Ammon's horn (tissue), 1 donor: Measurements from ENCODE around the gene CUEDC1.

Experiments
- DNase-seq: peaks from one replicate; pipeline ENCODE4 v3.0.0-alpha.2; 2016; ENCODE audit warnings: low spot score

Gene CUEDC1

DNA sequence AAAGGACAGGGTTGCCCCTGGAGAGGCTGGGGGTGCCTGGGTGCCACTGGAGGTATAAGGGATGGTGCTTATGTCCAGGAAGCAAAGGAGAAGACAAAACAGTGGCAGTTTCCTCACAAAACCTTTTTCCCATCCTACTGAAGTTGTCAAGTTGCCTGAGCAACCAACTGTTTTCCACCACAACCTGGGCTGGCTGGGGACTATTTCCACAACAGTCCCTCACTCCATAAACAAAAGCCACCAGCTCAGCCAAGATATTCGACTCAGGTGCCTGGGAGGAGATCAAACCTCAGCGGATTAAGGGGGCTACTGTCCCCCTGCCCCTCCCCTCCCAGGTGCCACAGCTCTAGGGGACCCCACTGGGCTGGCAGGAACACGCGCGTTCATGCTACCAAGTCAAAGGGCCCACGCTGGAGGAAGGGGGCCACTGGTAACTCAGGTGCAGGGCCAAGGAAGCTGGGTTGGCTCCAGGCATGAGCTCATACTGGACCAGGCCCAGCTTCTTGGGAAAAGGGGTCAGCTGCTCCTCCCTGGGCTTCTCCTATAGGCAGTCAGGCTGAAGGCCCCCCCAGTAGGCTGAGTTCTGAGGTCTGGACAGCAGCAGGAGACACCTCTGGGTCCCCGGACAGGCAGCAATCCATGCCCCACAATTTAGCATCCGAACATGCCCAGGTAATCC is 59.7 kb downstream of the CUEDC1 start:
- no peak for DNase-seq

DNA sequence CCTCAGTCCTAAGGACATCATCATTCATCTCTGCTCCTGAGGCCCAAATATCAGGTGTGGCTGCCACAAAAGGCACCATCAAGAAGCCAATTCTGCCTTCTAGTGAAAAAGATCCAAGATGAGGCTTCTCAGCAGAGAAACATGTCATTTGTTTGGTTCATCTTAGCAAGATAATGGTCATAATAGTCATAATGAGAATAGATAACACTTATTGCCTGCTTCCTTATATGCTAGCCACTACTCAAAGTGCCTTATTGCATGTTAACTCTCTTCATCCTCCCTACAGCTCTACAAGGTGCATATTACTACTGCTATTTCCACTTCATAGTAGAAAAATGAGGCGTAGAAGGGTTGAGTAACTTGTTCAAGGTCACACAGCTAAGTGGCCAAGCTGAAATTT is 60.4 kb downstream of the CUEDC1 start:
- DNase-seq: no peak

DNA sequence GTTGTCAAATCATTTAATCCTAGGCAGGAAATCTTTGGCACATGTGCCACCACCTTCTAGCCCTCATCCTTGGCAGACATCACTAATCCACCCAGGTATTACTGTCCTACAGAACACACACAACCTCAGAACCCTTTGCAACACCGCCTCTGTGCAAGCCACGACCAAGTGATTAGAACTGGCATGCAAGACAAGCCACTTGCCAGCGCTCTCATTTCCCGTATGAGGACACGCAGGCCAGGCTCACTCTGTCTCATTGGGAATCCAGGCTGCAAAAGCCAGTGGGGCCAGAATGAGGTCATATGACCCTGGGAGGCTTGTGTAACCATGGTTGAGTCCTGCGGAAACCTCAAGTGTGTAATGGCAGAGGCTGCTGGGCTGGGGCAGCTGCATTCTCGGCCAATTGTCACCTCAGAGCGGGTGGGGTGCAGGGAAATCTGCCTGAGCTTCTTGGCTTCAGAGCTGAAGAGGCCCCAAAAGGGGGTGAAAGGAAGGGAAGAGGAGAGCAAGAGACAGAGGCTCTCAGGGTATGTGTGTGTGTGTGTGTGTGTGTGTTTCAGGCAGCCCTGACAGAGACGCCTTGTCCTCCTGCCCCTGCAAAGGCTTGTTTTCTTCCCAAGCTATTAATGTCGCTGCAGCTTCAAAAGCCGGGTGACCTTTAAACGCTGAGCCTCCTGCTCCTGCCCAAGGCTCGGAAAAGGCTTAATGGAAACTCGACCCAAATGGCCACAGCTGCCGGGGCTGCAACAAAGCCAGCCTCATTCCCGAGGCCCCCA is 62.2 kb downstream of the CUEDC1 start:
- peak; percentile 93 for DNase-seq

DNA sequence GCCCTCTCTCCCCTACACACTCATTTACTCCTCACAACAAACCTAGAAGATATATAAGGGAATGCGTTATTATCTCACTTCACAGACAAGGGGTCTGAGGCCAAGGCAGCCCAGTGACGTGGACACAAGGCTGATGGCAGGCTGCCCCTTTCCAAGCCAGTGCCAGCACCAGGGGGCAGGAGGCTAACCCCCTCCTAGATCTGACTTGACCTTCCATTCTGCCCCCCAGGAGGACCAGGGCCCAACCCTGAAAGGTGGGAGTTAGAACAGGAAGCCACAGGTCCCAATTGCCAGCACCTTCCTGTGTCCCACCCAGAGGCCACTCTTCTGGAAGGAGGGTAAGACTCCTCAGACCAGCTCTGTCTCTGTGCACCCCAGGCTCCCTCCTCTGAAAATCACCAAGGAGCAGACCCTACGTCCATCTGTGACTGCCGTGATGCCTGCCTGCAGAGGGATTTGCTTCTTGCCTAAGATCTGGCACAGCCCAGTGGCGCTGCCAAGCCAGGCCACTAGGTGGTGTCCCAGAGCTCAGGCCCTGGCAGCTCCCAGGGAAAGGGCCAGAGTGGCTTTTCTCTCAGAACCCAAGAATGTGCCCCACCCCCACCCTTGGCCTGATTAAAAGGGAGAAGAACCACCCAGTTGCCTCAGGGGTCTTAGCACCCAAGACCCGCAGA is 62.9 kb downstream of the CUEDC1 start:
- peak; percentile 86 for DNase-seq

DNA sequence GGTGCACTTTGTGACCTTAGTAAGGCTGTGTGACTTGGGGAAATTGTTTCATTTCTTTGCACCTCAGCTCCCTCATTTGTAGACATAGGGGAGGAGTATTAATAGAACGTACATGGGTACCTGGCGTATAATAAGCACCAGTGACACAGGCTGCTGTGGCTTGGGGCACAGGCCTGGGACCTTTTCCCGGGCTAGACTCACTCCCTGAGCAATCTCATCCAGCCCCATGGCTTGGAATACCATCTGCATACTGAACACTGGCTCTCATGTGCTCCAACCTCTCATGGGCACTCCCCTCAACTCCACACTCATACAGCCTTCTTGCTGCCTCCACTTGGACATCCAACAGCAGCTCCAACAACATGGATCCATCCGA is 64.4 kb downstream of the CUEDC1 start:
- no peak for DNase-seq

DNA sequence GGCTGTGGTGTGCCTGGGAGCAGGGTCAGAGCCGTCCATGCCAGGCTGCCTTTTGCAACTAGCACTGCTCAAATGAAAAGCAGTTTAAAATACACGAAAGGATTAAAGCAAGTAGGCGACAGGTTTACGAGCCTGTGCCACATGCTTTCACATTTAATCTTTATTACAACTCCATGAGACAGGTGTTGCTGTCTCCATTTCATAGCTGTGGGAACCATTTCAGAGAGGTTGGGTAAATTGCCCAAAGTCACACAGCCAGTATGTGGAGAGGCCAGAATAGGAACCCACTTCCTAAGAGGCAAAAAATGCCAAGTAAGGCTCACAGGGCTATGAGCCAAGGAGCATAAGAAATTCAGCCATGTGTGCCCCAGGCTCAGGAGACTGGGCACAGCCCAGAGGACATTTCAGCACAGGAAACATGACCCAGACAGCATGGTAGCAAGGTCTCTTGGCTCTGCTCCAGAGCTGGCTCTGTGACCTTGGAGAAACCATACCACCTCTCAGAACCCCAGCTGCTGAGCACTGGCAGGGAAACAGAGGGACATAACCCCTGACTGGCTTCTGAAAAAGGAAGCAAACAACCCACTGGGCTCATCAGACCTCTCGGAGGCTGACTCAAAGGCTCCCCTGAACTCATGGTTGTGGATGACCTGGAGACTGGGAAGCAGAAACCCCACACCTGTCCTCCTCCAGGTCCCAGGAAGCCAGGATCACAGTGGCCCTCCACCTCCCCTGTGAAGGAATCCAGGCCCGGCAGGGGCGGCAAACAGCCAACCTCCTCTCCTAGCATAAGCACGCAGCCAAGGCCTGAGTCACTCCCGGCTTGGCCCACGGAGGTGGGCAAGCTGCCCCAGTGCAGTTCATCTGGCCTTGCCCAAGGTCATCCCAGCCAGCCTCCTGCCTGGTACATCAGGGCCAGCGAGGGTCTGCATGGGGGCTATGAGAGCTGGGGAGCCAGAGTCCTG is 65.0 kb downstream of the CUEDC1 start:
- DNase-seq: no peak

DNA sequence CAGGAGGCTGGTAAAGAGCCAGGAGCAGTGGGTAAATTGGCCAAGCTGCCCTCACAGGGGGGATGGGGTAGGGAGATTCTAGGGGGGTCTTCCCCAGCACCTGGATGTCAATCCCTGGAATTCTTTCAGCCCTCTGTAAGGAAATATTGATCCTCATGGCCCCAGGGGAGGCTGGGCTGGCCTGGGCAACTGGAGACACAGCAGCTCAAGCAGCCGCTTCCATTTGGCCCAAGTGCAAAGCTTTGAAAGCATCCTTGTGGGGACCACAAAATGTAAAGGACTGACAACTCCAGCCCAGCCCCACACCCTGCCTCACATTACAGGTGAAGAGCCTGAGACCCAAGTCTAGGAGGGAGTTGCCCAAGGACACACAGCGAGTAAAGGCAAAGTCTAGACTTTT is 66.0 kb downstream of the CUEDC1 start:
- DNase-seq: no peak

DNA sequence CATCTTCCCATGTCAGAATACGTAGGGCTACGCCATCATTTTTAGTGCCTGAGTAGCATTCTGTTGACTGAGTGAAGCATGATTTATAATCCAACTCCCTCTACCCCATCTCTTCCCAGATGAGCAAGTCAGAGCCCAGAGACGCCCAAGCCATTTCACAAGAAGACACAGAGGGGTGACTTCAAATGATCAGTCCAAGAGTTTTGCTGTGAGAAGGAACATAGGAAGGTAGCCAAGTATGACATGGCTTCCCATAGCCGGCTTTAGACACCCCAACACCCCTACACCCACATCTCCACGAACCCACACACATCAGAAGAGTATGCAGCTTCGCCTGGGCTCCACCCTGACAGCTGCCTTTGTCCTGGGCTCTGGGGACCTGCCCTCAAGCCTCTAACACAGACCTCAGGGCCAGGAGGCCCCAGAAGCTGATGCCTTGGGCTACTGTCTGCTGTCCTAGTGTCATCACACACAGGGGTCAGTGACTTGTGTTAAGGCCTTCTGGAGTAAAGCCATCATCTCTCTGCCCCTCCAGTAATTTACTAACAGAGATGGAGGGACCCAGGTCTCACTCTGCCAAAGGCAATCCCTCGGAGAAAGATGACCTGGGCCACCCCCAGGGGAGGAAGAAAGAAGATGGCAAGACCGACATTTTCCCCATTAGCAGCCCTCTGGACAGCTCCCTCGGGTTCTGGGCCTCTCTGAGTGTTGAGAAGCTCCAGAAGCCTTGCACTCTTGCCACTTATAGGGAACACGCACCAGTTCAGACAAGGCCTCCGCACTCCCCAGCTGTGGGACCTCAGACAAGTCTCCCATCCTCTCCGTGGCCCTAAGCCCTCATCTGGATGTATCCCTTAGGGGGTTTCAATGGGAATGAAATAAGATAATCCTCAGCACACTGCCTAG is 66.6 kb downstream of the CUEDC1 start:
- DNase-seq: no peak

DNA sequence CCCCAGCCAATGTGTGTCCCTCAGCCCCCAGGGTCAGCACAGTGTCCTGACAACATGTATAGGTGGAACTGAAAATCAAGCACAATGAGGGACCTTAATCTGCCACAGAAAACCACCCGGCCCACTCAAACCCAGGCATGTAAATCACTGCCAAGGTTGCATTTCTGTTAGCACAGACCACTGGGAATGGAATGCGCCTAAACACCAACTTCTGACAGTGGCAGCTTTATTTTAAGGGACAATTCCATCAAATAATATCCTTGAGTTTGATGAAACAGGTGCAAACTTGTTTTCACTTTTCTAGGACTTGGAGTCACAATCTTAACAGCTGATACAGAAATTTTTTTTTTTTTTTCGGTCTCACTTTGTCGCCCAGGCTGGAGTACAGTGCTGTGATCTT is 68.1 kb downstream of the CUEDC1 start:
- no peak for DNase-seq

DNA sequence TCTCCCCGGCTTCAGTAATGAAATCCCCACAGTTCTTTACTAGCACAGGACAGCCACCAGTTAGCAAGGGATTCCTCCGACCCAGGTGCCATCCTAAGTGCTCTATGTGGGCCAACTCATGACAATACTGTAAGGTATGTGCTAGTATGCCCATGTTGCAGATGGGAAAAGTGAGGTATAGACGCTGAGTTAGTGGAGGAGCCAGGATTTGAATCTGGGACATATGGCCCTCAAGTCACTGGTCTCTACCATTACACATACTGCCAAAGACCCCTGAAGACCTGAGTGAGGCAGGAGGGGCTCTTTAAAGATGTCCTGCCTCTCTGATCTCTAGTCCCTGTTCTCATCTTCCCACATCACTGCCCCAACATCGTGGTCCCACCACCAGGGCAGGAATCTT is 69.2 kb downstream of the CUEDC1 start:
- no peak for DNase-seq

DNA sequence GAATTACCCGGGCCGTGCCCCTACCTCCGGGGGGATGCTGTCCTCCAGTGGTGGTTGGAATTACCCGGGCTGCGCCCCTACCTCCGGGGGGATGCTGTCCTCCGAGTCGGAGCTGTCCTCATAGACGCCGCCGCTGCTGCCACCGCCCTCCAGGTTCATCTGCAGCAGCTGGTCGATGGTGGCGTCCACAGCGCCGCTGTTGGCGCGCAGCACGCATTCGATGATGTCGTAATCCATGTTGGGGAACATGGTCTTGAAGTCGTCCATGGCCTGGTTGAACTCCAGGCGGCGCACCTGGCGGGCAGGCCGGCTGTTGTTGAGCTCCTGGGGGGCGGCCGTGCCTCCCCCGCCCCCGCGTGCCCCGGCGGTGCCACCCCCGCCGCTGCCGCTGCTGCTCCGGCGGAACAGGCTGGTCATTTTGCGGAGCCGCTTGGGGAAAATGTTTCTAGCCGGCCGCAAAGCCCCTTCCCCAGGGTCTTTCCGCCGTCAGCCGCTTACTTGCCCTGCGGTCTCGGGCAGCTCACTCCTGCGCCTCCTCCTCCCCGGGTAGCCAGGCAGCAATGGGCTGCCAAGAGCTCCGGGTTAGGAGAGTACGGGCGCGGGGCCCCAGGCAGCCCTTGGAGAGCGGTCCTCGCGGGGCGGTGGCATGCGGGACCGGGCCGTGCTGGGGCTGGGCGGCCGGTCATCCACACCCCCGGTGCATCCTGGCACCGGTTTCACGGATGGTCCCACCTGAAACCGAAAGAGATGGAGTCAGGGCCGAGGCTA is 69.9 kb downstream of the CUEDC1 start:
- DNase-seq: no peak

DNA sequence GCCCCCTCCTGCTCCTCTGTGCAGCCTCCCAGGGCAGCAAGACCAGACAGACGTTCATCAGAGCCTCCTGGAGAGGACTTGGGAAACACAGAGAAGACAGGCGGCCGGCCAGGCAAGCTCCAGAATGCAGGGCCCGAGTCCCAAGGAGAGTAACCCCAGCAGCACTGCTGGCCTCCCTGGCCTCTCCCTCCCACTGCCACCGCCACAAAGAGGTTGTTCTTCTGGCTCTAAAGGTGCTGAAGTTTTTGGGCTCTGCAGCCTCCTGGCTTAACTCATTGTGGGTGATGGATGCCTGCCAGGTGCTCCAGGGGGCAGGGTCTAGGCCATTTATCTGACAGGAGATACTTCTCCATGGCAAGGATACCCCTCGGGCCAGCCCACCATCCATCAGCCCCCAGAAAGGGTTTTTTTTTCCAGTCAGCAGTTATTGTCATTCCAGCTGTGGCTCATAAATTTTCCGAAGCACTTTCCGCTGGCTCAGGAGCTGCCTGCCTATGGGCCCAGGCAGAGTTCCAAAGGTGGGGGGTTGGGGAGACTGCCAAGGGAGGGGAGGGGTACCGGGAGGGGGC is 73.3 kb downstream of the CUEDC1 start:
- DNase-seq: no peak

DNA sequence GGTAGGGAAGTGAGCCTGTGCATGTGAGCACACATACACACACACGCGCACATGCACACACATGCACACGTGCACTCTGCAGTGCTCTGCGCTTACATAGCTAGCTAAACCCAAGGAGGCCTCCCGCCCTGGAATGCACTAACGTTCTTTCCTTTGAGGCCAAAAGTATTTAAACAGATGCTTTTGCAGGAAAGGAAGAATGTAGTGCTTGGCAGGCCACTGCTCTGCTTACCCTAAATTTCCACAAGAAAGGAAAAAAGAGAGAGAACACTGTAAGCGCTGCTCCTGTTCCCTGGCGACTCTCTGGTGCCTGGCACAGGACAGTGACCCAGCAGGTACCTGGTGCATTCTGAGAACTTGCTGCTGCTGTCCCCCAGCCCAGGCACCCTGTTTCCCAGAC is 74.1 kb downstream of the CUEDC1 start:
- no peak for DNase-seq

DNA sequence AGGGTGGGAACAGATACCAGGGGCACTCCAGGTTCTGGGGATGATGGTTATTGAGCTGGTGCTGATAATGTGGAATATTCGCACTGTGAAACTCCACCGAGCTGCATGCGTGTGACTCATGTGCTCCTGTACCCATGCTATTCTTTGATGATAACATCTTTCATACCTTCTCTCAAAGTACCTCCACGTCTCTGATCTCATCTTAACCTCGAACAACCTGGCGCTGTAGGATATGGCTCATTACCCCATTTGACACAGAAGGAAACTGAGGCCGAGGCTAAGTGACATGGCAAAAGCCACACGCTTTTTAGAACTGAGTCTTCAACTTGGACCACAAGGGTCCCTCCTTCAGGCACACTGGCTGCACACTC is 75.1 kb downstream of the CUEDC1 start:
- DNase-seq: no peak

DNA sequence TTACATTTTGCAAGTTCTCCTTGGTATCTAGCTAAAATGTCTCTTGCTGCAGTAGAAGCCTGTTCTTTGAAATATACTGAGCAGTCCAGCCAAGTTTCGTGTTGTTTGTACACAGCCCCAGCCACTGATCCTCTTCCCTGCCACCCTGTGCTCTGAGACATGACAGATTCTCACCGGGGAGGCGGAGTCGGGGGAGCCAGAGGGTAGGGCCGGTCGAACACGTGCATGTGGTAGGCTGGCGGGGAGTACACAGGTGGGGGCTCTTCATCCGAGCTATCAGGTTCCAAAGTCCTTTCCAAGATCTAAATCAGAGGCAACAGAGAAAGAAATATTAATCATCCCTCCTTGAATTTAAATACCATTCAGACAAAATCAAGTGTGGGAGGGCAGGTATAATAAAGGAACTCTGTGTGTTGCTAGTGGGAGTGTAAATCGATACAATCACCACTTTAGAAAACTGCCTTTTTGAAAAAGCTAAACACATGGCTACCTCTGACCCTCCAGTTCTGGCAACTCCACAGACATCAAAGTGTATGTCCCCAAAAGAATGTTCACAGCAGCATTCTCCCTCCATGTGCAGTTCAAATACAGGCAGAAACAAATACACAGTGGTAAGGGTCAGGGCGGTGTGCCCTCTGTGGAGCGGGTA is 75.7 kb downstream of the CUEDC1 start:
- no peak for DNase-seq

DNA sequence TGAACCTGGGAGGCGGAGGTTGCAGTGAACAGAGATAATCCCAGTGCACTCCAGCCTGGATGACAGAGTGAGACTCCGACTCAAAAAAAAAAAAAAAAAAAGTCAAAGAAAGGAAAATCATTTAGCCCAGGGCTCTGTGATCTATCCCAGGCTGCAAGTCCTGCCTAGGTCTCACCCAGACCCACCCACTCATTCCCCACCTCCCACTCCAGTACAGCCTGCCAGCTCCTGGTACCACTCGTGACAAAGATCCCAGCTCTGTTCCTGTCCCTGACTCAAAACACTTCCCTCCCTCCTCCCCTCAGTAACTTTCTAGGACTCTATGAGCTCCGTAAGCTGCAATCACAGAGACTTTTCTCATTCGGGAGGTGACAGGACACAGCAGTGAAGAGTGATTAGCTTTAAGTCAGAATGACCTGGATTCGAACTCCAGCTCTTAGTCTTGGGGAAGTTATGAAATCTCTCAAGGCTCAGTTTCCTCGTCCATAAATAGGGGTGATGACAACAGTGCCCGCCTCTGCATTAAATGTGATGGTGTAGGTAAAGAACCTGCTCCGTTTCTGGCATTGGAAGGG is 77.3 kb downstream of the CUEDC1 start:
- no peak for DNase-seq

DNA sequence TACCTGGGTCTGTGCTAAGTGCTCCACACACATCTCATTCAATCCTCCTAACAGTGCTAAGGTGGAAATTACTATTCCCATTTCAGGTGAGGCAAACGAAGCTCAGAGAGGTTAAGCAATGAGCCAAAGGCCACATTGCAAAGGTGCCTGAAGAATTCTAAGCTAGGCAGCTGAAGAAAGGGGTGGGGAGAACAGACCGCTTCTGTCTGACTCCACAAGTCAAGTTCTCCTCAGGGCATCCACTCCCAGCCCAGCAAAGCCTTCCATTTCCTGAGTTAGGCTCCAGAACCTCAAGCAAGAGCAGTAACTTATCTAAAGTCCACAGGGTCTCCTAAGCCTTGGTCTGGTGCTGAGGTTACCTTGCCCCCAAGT is 78.4 kb downstream of the CUEDC1 start:
- DNase-seq: no peak

DNA sequence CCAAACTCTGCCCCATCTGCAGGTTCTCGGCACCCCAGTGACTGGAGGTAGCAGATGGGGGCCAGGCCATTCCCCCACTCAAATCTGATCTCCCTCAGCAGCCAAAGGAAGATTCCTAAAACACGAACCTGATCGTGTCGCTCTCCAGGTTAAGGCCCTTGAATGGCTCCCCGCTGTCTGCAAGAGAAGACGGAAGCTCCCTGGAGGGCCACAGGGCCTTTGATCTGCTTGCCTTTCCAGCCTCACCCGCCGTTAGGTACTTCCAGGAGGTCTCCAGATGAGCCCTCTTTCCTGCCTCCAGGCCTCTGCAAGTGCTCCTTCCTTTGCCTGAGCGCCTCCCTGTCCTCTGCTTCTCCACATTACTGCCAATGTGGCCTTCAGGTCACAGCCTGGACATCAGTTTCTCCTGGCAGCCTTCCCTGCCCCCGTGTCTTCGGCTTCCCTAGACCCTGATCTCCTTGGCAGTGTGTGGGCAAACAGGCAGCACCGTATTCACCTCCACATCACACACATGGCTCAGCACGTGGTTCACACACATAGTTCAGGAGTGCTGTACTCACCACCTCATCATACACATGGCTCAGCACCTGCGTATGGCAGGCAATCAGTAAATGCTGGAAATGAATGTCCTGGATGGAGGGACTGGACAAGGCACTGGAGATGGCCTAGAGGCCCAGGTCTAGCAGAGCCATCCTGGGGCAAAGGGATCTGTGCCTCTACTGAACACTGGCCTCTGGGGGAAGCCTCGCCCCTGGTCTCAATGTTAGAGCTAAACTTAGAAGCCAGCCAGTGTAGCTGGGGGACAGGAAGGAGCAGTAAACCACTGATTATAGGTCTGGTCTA is 79.0 kb downstream of the CUEDC1 start:
- DNase-seq: no peak
